Caco-2 (cell line): ENCODE results near the gene TMEM63C. TPM values are rescaled to one million over a fixed set of nuclear protein-coding genes. Genes with fewer than 3 reads are reported as not detected.
A peak's percentile ranks its signal among the peaks of the same experiment; 100 is the strongest.

Experiments
- BruUV-seq: library from RNA; stranded (reverse); fragments of 400-500 nt; replicated peaks from 2 replicates; lab custom pipeline; 2021; lab: Mats Ljungman, UMichigan
- CTCF ChIA-PET: fragments of 300-600 bp; sonication (Branson Sonifier 250); formaldehyde crosslinking; loops from one replicate; lab custom pipeline; 2022; ENCODE audit warnings: antibody characterized with exemption; lab: Charles Lee
- POLR2A ChIA-PET: fragments of 300-600 bp; sonication (Branson Sonifier 250); formaldehyde crosslinking; loops from one replicate; lab custom pipeline; 2022; ENCODE audit warnings: antibody characterized with exemption; lab: Charles Lee
- DNase-seq, 2 experiments: peaks; one replicate each; pipeline versions ENCODE4 v3.0.0 to v3.0.0-alpha.2; 2020 to 2022
- H3K27me3 ChIP-seq: replicated peaks from 2 replicates; pipeline ENCODE4 v1.6.0; 2011; ENCODE audit warnings: low read length; ENCODE audit not compliant: control insufficient read depth, insufficient read depth
- H3K36me3 ChIP-seq: 2 replicates; pipeline ENCODE4 v1.5.1; 2011; ENCODE audit warnings: low read length; ENCODE audit not compliant: control insufficient read depth, insufficient read depth
- H3K4me1 ChIP-seq: fragments of 250-450 bp; sonication (Bioruptor Pico); 2 replicates; pipeline ENCODE4 v1.5.1; 2020; ENCODE audit warnings: mild to moderate bottlenecking
- H3K4me3 ChIP-seq: 2 replicates; pipeline ENCODE4 v1.5.1; 2011; ENCODE audit warnings: low read depth, mild to moderate bottlenecking, control low read depth, low read length
- H3K9me3 ChIP-seq: fragments of 250-450 bp; sonication (Bioruptor Pico); 2 replicates; pipeline ENCODE4 v1.5.1; 2020; ENCODE audit warnings: mild to moderate bottlenecking, moderate library complexity
- H3K27ac Mint-ChIP-seq: one replicate; pipeline ENCODE4 v1.8.0; 2022; ENCODE audit warnings: mixed read lengths; ENCODE audit not compliant: unreplicated experiment
- H3K27me3 Mint-ChIP-seq: one replicate; pipeline ENCODE4 v1.8.0; 2022; ENCODE audit warnings: mixed read lengths; ENCODE audit not compliant: insufficient read depth, unreplicated experiment
- H3K36me3 Mint-ChIP-seq: one replicate; pipeline ENCODE4 v1.8.0; 2022; ENCODE audit warnings: mild to moderate bottlenecking, mixed read lengths; ENCODE audit not compliant: insufficient read depth, unreplicated experiment
- H3K4me1 Mint-ChIP-seq: one replicate; pipeline ENCODE4 v1.8.0; 2022; ENCODE audit warnings: low read depth, mixed read lengths; ENCODE audit not compliant: unreplicated experiment
- H3K4me3 Mint-ChIP-seq: one replicate; pipeline ENCODE4 v1.8.0; 2022; ENCODE audit warnings: mild to moderate bottlenecking, moderate library complexity, mixed read lengths; ENCODE audit not compliant: unreplicated experiment
- H3K9me3 Mint-ChIP-seq: one replicate; pipeline ENCODE4 v1.8.0; 2022; ENCODE audit warnings: mixed read lengths; ENCODE audit not compliant: unreplicated experiment
- CTCF ChIP-seq, 2 experiments: fragments of 200-600 bp in 1 of 2; IDR thresholded peaks; 1 replicate in 1 of 2; 2 replicates in 1 of 2; pipeline versions ENCODE4 v1.5.1 to v1.8.0; 2011 to 2022; ENCODE audit warnings: antibody characterized with exemption in 1 of 2, control low read depth in 1 of 2, inconsistent platforms in 1 of 2, low read depth in 1 of 2, low read length in 1 of 2, mild to moderate bottlenecking in 1 of 2, moderate library complexity in 1 of 2; ENCODE audit not compliant: insufficient read depth in 1 of 2, severe bottlenecking in 1 of 2, unreplicated experiment in 1 of 2
- intact Hi-C: fragments of 100-400 bp; cut with micrococcal nuclease; formaldehyde crosslinking; loops from one replicate; pipeline ENCODE4 v1.10.0; 2022; ENCODE audit not compliant: unreplicated experiment
- total RNA-seq: library from RNA; stranded (reverse); gene quantifications from 2 replicates; pipeline ENCODE4 v1.2.3, GENCODE V29; 2022

The TMEM63C gene
- total RNA-seq, 1 experiment from 2014 or later: 1.3 TPM

- H3K36me3 Mint-ChIP-seq: no peaks in the 10 kb centered on the region
- H3K4me1 ChIP-seq: no peaks in the 10 kb centered on the region
- intact Hi-C loops: no loop called here
- no TSS peak for BruUV-seq
- H3K9me3 Mint-ChIP-seq: no peaks in the 10 kb centered on the region
- no peak overlapping the region for H3K4me3 ChIP-seq
- H3K4me1 Mint-ChIP-seq: no peaks in the 10 kb centered on the region
- no peak for DNase-seq
- no peaks in the 10 kb centered on the region for H3K36me3 ChIP-seq
- TF ChIP-seq CTCF (IDR thresholded peaks at IDR 0.05; ENCODE audit: insufficient read depth in 1 of 2, low read depth in 1 of 2, low read length in 1 of 2, severe bottlenecking in 1 of 2, unreplicated experiment in 1 of 2): no peak
- H3K27me3 ChIP-seq: no peaks in the 10 kb centered on the region
- no peaks in the 10 kb centered on the region for H3K9me3 ChIP-seq
- ChIA-PET POLR2A (no interaction called here), CTCF (interaction anchor here (2.1 kb wide), 1 partner anchor 55 kb away, joined by 7 read pairs; no protein-coding TSS in a partner anchor)
- H3K27me3 Mint-ChIP-seq: no peaks in the 10 kb centered on the region
- no peak overlapping the region for H3K4me3 Mint-ChIP-seq
- no peak overlapping the region for H3K27ac Mint-ChIP-seq
Observed at GRCh38 chr14:77206261-77206824, 24.7 kb downstream of the TMEM63C start.

GRCh38 chr14:77206877-77207389 is 25.3 kb downstream of the TMEM63C start:
- no peaks in the 10 kb centered on the region for H3K27me3 Mint-ChIP-seq
- H3K9me3 Mint-ChIP-seq: no peaks in the 10 kb centered on the region
- Histone ChIP-seq H3K4me3 (no peak overlapping the region), H3K9me3 (no peaks in the 10 kb centered on the region), H3K4me1 (no peaks in the 10 kb centered on the region), H3K27me3 (no peaks in the 10 kb centered on the region), H3K36me3 (no peaks in the 10 kb centered on the region)
- no peak for DNase-seq
- ChIA-PET CTCF (interaction anchor here (2.1 kb wide), 1 partner anchor 56 kb away, joined by 7 read pairs; no protein-coding TSS in a partner anchor), POLR2A (no interaction called here)
- intact Hi-C loops: no loop called here
- H3K4me1 Mint-ChIP-seq: no peaks in the 10 kb centered on the region
- H3K4me3 Mint-ChIP-seq: no peak overlapping the region
- TF ChIP-seq CTCF (IDR thresholded peaks at IDR 0.05; ENCODE audit: insufficient read depth in 1 of 2, low read depth in 1 of 2, low read length in 1 of 2, severe bottlenecking in 1 of 2, unreplicated experiment in 1 of 2): no peak
- H3K27ac Mint-ChIP-seq: no peak overlapping the region
- no TSS peak for BruUV-seq
- no peaks in the 10 kb centered on the region for H3K36me3 Mint-ChIP-seq

- Mint-ChIP-seq H3K9me3 (no peaks in the 10 kb centered on the region), H3K4me1 (no peaks in the 10 kb centered on the region), H3K27ac (no peak overlapping the region), H3K27me3 (no peaks in the 10 kb centered on the region), H3K36me3 (no peaks in the 10 kb centered on the region), H3K4me3 (no peak overlapping the region)
- intact Hi-C loops: no loop called here
- Histone ChIP-seq H3K27me3 (no peaks in the 10 kb centered on the region), H3K4me1 (no peaks in the 10 kb centered on the region), H3K9me3 (no peaks in the 10 kb centered on the region), H3K36me3 (no peaks in the 10 kb centered on the region), H3K4me3 (no peak overlapping the region)
- BruUV-seq: no TSS peak
- POLR2A ChIA-PET: no interaction called here
- CTCF ChIA-PET: interaction anchor here (1.0 to 2.1 kb wide), 2 partner anchors 56 to 57 kb away, joined by 3 to 7 read pairs; no protein-coding TSS in a partner anchor
- DNase-seq: peak; percentile 46 to 81
- TF ChIP-seq CTCF (IDR thresholded peaks at IDR 0.05; ENCODE audit: insufficient read depth in 1 of 2, low read depth in 1 of 2, low read length in 1 of 2, severe bottlenecking in 1 of 2, unreplicated experiment in 1 of 2): no peak
Observed at GRCh38 chr14:77208291-77208978, 26.8 kb downstream of the TMEM63C start.
